GM12891 (cell line): ENCODE data around the gene CETN2.

Experiments used
- PAX5 ChIP-seq: IDR thresholded peaks from 2 replicates; pipeline ENCODE4 v1.6.1; 2011; ENCODE audit warnings: low read length, moderate library complexity, mild to moderate bottlenecking; ENCODE audit not compliant: insufficient read depth, severe bottlenecking
- POLR2A ChIP-seq: IDR thresholded peaks from 2 replicates; pipeline ENCODE4 v1.6.1; 2011; ENCODE audit warnings: low read depth, low read length, control low read depth
- POLR2AphosphoS5 ChIP-seq: IDR thresholded peaks from 2 replicates; pipeline ENCODE4 v1.6.1; 2011; ENCODE audit warnings: low read depth, low read length, control low read depth
- POU2F2 ChIP-seq: IDR thresholded peaks from 2 replicates; pipeline ENCODE4 v1.6.1; 2011; ENCODE audit warnings: low read depth, mild to moderate bottlenecking, control low read depth, low read length, moderate library complexity
- SPI1 ChIP-seq: IDR thresholded peaks from 2 replicates; pipeline ENCODE4 v1.6.1; 2011; ENCODE audit warnings: low read depth, low read length, control low read depth
- TAF1 ChIP-seq: IDR thresholded peaks from 2 replicates; pipeline ENCODE4 v1.6.1; 2011; ENCODE audit warnings: low read depth, low read length, control low read depth

GRCh38 chrX:152861826-152862225 is 31.3 kb upstream of the CETN2 start:
- TF ChIP-seq POLR2AphosphoS5 (no peak), POLR2A (no peak), TAF1 (no peak), PAX5 (no peak), SPI1 (no peak), POU2F2 (no peak)
